ENCODE measurements around the gene CD59.
"Not testable (repeated sequence)": the region's sequence is repeated elsewhere in the genome, so short reads cannot be mapped to it uniquely, and the experiment has no call there.

The CD59 gene

DNA sequence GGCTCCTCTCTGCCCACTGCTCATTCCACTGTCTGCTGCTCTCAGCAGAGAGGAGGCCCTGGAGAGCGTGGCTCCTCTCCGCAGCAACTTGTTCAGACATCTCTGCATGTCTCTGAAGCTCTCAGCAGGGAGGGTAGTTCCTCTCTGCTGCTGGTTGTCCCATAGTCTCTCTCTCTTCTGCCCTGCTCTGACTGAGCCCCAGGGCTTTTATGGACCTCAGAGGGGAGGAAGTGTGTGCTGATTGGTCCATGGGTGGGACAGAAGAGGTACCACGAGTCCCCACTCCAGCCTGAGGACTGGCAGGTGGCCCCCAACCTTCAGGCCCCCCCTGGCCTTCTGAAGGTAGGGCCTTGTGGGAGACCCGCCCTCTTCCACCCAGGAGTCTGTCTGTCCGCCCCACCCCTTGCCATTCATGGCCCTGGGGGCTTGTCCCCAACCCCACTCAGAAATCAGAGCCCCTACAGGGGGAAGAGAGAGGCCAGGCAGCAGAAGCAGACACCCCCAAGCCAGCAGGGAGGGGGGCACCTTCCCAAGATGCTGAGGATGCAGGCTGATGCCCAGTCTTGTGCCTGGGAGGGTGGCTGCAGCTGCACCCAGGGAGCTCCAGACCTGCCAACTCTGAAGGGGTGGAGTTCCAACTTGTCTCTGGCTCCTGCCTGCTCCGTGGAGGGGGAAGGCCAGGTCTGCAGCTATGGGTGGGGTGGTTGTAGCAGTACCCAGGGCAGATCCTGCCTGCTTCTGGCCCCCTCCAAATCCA is 70.7 kb downstream of the CD59 start:
- DNase-seq: no peak

GRCh38 chr11:33664827-33665226 is 71.4 kb downstream of the CD59 start:
- no peak for DNase-seq

DNA sequence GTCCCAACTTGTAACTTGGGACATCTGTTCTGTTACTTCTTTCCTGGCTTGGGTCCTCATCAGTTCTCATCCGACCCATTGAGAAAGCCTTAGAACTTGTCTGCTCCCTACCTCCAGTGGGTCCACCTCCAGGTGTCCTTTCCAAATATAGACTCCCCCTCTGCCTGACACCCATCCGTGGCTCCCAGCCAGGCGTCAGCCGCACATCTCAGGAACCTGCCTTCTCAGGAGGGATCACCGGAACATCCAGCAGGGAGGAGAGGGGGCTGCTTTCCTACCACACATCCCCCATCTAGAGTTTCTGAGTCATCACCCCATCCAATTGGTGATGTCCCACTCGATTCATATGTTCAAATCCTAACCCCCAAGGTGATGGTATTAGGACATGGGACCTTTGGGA is 72.1 kb downstream of the CD59 start:
- no peak for DNase-seq

DNA sequence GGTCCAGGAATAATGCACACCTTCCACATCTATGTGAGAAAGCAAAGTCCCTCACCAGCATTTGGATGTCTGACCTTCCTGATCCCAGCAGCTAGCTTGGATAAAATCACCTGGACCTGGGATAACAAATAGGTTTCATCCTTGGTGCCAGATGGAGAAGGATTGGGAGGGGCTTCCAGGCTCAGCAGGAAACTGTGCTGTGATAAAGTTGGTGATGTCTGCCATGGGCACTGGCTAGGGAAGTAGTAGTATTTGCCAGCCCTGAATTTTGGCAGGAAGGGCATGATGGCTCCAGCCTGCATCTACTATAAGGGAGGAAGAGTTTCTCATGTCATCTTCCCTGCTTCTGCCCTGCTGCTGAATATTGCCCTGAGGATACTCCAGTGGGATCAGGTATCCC is 73.1 kb downstream of the CD59 start:
- DNase-seq: no peak

DNA sequence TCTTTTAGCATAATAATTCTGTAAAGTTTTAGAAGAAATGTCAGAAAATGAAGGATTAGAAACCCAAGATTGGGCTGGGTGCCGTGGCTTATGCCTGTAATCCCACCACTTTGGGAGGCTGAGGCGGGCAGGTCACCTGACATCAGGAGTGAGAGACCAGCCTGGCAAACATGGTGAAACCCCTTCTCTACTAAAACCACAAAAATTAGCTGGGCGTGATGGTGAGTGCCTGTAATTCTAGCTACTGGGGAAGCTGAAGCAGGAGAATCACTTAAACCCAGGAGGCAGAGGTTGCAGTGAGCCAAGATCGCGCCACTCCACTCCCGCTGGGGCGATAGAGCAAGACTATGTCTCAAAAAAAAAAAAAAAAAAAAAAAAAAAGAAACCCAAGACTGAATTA is 74.7 kb downstream of the CD59 start:
- DNase-seq: not testable (repeated sequence)

GRCh38 chr11:33660962-33661361 is 75.3 kb downstream of the CD59 start:
- DNase-seq: no peak

DNA sequence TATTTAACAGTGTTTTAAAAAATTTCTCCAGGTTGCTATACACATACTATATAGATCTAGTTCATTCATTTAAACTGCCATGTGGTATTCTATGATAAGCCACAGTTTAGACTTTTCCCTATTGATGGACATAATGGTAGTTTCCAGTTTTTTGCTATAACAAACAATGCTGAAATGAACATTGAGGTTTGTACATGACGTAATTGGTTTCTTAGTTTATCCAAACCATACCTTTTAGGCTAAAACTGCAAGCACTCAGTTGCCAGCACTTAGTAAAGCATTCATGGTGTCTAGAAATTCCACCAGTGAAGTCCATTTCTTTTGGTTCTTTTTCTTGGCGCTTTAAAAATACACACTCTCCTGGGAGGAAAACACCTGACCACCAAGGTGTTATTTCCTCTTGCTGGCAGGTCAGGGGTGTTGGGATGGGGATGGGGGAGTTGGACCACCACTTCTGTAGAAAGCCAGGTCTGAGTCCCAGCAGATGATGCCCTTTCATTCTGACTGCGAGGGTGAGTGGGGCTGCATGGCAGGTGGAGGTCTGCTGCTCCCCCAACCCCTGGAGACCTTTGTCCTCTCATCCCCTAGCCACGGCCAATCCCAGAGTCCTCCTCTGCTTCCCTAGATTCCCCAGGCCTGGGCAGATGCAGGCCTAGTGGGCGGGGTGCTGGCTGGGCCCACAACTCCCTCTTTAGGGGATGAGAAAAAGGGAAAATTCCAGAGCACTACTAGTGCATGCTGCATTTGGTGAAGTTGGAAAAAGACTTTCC is 76.7 kb downstream of the CD59 start:
- DNase-seq: no peak

- no peak for DNase-seq
Measured at GRCh38 chr11:33658195-33658900, 77.9 kb downstream of the CD59 start.

DNA sequence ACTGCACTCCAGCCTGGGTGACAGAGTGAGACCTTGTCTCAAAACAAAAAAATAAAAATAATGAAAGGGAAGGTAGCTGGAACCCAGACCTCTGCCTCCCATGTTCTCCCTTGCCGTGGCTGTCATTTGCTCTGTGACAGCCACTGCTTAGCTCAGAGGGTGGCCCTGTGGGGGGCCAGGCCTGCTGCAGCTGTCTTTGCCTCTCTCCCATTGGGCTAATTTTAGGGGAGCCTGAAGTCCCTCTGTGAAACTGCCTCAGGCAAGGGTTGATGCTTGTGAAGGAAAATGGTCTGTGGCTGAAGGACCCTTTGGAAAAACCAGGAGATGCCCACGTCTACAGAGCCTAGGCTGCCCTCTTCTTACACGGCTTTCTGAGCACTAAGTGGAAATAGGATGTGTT is 78.5 kb downstream of the CD59 start:
- no peak for DNase-seq

GRCh38 chr11:33656768-33657167 is 79.5 kb downstream of the CD59 start:
- no peak for DNase-seq

- no peak for DNase-seq
Measured at GRCh38 chr11:33655842-33656600, 80.2 kb downstream of the CD59 start.

- no peak for DNase-seq
Measured at GRCh38 chr11:33654594-33654993, 81.6 kb downstream of the CD59 start.
